HG02623 (cell line): Measurements from ENCODE around the gene CHD6.

Source experiments
- ATAC-seq: cut with Tn5 transposase; IDR thresholded peaks from one replicate; pipeline ENCODE4 v1.9.1; 2021; ENCODE audit warnings: moderate library complexity; ENCODE audit not compliant: unreplicated experiment

The CHD6 gene

GRCh38 chr20:41373931-41374920 is 244.0 kb downstream of the CHD6 start:
- no peak for ATAC-seq

DNA sequence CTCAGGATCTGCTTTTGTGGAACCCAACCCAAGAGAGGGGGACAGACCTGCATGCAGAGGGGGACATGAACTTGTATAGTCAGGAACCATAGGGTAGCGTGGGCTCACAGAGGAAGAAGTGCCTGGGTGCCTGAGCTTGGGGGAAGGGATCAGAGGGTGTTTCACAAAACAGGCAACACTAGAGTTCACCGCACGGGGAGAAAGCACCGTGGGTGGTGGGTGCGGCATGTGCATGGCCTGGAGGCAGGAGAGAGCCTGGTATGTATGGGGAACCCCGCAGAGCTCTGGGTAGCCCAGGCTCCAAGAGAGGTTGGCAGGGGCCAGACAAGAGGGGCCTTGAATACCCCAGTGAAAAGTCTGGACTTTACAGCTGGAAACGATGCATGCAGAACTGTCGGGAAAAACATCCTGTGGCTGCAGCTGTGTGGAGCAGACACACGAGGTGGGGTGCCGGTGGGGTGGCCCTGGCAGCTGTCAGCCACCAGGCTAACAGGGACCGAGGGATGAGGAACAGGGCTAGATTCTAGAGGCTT is 244.9 kb downstream of the CHD6 start:
- ATAC-seq: no peak

- ATAC-seq: no peak
Observed at GRCh38 chr20:41371371-41371770, 246.8 kb downstream of the CHD6 start.

DNA sequence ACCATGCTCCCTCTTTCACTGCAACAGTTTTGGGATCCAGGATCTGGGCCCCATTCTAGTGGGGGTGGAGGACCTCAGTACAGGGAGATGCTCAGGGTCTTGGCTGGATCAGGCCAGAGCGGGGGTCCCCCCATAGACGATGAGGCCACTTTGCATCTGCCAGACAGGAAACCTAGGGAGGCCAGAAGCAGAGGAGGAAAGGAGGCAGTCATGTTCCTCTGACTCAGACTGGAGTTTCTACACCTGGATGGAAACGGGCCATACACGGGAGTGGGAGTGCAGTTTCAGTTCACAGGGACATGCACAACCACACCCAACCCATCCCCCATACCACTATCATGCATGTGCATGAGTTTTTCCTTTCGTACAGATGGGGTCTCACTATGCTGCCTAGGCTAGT is 248.0 kb downstream of the CHD6 start:
- ATAC-seq: no peak

GRCh38 chr20:41369673-41370072 is 248.5 kb downstream of the CHD6 start:
- ATAC-seq: no peak

- ATAC-seq: no peak
Observed at GRCh38 chr20:41367956-41368355, 250.2 kb downstream of the CHD6 start.

DNA sequence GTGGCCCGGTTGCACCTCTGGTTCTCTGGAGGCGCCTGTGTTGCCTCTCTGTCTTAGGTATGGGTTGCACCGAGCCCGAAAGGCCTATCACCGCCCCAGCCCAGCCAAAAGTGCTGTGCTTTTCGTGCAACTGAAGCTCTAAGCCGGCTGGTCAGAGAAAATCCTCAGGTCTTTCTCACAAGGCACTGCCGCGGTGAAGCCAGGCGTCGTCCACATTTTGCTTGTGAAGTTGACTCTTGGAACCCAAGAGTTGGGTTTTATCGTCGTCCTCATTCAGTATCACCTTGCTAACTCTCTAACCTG is 250.8 kb downstream of the CHD6 start:
- ATAC-seq: no peak

- no peak for ATAC-seq
Observed at GRCh38 chr20:41366546-41367392, 251.4 kb downstream of the CHD6 start, which contains the start of gene EMILIN3. Gene EMILIN3 (minus strand): TSS chr20:41366818. CDS start chr20:41366634, 184 bp downstream.

- no peak for ATAC-seq
Observed at GRCh38 chr20:41365777-41366545, 252.2 kb downstream of the CHD6 start.

GRCh38 chr20:41364967-41365765 is 253.0 kb downstream of the CHD6 start:
- no peak for ATAC-seq

- ATAC-seq: no peak
Observed at GRCh38 chr20:41364236-41364855, 253.8 kb downstream of the CHD6 start.

DNA sequence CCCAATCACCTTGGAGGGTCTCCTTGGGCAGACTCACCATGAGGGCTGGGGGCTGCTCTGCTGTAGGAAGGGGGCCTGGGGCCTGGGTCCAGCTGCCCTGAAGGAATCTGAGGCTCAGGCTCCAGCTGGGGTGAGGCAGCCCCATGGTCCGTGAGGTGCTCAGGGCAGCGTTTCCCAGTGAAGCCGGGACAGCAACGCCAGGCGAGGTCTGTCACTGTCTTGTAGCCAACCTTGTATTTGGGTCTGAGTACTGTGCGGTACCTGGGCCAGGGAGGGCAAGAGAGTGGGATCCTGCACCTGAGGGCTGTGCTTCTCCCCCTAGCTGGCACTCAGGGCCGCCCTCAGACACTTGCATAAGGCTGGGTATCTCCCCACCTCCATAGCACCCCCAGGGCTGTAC is 254.6 kb downstream of the CHD6 start:
- no peak for ATAC-seq

DNA sequence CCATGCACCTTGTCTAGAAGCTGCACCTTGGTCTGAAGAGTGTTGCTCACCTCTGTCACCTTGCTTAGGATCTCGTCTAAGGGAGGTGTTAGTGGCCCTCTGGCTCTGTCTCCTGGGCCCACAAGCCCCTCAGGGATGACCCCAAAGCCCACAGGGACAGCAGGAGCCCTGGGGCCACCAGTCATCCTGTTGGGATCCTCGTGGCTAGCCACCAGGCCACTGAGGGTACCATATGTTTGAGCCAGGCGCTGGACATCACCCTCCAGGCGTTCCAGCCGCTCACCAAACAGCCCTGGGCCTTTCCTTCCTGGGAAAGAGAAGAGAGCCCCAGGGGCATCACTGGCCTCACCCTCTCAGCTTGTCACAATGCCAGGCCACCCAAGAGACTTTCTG is 255.4 kb downstream of the CHD6 start:
- no peak for ATAC-seq

- no peak for ATAC-seq
Observed at GRCh38 chr20:41361757-41362747, 256.1 kb downstream of the CHD6 start.

DNA sequence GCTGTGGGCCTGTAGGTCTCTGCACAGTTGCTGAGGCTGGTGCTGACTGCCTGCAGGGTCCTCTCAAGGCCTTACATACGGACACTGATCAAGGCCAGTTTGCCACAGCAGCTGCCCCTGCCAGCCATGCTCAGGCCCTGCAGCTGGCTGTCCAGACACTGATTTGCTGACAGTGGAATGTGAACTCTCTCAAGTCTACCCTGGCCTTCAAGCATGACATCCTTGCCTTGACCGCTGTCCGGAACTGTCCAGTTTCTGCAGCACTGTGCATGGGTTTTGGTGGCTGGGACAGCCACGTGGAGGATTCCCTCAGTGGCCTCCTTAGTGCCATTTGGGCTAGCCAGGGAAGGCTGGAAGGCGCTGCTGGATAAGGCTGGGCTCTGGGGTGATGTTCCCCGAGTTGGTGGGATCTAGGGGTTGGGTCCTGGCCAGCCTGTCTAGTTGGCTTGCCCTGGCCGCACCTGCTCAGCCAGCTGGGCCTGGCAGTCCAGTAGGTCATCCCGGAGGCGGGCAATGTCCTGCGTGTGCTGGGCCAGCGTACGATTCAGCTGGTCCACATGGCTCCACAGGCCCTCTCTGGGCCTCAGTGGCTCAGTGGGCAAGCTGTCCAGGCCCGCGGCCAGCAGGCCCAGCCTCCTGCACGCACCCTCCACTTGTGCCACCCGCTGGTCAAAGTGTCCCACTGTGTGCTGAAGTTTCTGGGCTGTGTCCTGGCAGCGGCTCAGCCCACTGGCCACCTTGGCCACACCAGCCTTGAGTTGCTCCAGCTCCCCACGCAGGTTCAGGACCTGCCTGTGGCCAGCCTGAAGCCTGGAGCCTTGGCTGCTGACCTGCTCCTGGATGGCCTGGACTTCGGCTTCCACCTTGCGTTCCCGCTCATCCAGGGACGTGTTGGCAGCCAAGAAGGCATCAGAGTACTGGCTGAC is 257.1 kb downstream of the CHD6 start:
- ATAC-seq: no peak

DNA sequence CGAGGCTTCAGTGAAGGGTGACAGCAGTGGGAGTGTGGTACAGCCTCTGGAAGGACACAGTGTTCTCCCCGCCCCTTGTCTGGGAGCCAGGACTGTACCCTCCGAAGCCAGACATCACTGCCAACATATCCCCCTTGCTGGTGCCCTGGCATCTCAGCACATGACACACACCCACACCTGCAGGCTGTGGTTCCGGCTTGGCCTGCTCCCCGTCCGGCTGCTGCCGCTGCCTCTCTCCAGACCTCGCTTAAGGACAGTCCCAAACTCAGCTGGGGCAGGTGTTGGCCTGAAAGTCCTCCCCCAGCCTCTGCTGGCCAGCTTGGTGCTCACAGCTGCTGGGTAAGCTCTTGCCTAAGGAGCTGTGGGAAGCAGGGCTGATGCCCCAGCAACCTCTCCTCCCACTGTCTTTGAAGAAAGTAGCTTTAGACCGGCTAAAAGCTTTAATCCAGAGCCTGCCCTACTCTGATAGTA is 258.6 kb downstream of the CHD6 start:
- ATAC-seq: no peak

GRCh38 chr20:41358717-41359116 is 259.5 kb downstream of the CHD6 start:
- no peak for ATAC-seq
